GM03348 (cell line): Measurements from ENCODE around the gene MEX3D.

ENCODE experiments used
- DNase-seq: peaks from one replicate; pipeline ENCODE4 v3.0.0; 2012; ENCODE audit warnings: low spot score

MEX3D gene

DNA sequence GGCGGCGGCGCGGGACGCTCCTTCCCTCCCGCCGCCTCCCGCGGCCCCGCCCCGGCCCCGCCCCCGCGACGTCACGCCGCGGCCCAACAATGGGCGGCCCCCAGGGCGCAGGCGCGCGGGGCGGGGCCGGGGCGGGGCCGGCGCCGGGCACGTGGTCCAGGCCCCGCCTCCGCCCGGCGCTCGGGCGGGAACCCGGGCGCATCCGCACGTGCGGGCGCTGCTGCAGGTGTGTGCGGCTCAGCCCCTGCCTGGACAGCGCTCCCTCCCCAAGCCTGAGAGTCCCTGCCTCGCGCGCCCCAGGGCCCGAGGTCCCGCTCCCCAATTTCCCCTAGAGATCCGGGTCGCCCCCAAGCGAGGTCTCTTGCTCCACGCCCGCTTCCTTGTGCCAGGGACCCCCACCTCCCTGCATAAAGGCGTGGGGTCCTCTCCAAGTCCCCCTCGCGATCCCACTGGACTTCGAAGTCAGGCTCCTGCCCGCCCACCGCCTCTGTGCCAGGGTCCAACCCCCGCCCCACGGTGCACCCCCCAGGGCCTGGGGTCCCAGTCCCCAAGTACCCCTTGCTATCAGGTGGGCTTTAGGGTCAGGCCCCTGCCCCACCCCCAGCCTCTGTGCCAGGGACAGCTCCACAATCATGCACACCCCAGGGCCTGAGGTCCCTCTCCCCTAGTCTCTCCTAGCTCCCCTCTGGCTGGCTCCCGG is at the start of gene MEX3D:
Gene MEX3D, minus strand, starts transcription at position 6 of the 700 bp plus-strand sequence. CDS start 267 bp downstream, outside the sequence.
- DNase-seq: peak; percentile 99

DNA sequence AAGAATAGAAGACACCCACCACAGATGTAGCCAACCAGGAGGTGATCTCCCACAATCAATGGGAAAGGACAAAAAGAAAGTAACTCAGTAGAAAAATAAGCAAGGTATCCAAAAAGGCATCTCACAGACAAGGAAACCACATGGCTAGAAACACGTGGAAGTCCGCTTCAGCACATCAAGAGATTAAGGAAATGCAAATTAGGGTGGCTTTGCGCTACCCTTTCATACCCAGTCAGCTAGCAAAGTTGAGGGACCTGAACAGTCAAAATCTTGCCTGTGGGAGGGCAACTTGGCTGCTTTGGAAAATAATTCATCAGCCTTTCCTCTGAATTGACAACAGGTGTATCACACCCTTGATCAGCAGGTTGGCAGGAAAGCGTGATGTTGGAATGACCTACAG is 48.8 kb upstream of the MEX3D start:
- DNase-seq: no peak

DNA sequence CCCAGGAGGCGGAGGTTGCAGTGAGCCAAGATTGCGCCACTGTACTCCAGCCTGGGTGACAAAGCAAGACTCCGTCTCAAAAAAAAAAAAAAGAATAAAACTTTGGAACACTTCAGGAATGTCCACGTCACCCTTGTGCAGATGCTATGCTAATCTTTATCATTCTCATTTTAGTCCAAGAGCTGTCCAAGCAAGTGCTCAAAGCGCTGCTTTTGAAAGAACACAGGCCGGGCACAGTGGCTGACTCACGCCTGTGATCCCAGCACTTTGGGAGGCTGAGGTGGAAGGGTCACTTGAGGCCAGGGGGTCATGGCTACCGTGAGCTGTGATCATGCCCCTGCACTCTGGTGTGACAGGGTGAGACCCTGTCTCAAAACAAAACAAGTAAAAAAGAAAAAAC is 48.3 kb upstream of the MEX3D start:
- peak; percentile 43 for DNase-seq

DNA sequence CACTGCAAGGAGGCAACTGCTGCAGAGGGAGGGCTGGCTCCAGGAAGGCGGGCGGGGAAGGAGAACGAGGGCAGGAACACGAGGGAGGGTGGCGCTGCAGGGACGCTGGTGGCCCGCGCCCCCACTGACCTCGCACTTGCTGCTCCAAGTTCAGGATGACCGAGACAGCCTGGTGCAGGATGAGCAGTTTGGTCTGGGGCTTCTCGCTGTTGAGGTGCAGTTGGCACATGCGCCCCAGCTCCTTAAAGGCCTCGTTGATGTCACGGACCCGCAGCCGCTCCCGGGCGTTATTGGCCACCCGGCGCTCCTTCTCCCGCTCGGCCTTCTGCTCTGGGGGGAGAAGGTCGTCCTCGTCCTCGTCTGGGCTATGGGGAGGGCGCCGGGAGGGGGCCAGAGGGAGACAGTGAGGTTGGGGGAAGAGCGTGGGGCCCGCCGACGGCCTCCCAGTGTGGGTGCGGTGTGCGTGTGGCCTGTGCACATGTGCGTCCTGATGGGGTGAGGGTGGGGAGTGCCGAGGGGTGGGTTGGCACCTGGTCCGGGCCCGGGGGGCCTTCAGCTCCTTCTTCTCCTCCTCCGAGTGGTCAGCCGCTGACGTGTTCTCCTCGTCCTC is 47.1 kb upstream of the MEX3D start:
- no peak for DNase-seq

DNA sequence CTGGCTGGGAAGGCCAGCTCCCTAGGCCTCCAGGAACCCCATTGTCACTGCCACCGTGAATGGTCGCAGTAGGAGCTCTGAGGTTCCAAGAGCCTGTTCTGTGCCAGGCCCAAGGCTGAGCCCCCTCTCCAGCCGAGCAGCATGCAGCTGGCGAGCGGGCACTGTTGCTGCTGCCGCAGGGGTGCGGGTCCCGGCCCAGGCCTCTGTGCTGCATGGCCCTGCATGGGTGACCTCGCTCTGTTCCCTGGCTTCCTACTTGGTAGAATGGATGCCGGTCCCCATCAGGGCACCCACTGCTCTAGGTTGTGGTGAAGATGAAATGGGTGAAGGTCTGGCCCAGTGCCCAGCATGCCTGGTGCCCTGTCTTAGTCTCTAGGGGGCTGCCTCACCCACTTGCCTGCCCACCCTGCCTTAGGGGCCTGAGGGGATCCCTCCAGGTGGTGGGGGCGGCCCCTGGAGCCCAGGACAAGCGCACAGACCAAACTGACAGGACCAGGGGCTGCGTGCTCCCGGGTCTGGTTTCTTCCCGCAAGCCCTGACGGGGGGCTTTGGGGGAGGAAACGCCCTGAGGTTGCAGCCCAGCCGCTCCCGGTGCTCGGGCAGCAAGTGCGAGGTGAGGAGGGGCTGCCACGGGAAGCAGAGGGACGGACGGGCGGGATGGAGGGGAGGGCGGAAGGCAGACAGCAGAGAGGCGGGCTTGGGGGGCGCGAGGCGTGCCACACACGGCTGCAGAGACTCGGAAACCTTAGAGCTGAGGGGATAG is 45.9 kb upstream of the MEX3D start:
- DNase-seq: no peak

DNA sequence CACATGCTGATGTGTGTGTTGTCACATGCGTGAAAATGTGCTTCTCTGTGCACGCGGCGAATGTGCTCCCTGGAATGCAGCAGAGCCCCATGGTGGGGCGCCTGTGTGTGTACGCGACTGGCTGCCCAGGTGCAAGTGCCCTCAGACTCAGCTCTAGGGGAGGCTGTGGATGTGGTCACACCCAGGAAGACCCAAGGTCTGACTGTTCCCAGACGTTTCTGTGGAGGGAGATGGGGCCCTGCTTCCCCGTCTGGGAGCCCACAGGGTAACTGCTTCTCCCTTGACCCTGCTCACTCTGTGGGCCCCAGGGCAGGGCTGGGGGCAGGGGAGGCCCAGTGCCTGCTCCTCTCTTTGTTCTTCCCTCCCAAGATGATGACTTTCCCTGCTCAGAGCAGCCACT is 45.0 kb upstream of the MEX3D start:
- DNase-seq: no peak

DNA sequence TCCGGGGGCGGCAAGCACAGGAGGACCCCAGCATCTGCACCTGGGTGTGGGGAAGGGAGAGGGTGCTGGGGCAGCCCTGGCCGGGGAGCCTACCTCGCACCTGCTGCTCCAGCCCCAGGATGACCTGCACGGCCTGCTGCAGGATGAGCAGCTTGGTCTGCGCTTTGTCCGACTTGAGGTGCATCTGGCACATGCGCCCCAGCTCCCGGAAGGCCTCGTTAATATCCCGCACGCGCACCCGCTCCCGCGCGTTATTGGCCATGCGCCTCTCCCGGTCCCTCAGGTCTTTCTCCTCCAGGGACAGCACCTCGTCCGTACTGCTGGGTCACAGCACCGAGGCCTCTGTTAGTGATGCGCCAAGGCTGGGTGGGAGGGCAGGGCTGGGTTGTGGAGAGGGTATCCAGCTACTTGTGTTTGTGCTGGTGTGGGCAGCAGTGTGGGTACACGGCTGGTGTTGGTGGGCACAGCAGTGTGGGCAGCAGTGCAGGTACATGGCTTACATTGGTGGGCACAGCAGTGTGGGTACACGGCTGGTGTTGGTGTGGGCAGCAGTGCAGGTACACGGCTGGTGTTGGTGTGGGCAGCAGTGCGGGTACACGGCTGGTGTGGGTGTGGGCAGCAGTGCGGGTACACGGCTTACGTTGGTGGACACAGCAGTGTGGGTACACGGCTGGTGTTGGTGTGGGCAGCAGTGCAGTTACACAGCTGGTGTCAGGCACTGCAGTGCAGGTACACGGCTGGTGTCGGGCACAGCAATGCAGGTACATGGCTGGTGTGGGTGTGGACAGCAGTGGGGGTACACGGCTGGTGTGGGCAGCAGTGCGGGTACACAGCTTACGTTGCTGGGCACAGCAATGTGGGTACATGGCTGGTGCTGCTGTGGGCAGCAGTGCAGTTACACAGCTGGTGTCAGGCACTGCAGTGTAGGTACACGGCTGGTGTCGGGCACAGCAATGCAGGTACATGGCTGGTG is 44.3 kb upstream of the MEX3D start:
- no peak for DNase-seq

DNA sequence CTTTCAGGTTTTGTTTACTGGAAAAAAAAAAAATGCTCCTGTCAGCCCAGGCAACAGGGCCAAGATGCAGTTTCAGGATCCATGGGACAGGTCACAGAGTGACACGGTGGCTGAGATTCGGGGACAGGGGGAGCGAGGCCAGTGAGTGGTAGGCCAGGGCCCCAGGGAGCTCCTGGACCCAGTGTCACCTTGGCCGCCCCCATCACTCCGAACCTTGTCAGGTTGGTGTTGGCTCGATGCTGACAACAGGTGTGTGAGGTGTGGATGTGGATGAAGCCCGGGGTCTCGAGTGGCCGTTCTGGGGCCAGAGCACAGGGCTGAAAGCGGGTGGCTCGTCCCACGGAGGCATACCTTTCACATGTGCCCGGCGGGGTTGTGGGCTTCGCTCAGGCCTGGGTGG is 43.2 kb upstream of the MEX3D start:
- DNase-seq: no peak

DNA sequence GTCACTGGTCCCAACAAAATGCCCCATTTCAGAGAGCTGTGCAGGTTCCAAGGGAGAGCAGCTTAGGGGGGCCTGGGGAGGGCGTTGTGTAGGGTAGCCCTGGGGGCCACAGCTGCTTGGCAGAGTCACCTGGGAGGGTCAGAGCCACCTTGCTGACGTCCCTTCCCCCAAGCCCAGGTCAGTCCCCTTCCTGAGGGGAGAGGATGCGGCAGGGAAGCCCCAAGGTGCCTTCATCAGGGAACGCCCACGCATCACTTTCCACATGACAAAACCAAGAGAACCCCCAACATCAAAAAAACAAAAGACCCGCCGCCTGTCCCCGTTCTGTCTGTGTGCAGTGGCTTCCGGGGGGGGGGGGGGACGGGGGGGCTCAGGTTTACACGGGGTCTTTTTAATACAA is 42.5 kb upstream of the MEX3D start:
- DNase-seq: no peak

DNA sequence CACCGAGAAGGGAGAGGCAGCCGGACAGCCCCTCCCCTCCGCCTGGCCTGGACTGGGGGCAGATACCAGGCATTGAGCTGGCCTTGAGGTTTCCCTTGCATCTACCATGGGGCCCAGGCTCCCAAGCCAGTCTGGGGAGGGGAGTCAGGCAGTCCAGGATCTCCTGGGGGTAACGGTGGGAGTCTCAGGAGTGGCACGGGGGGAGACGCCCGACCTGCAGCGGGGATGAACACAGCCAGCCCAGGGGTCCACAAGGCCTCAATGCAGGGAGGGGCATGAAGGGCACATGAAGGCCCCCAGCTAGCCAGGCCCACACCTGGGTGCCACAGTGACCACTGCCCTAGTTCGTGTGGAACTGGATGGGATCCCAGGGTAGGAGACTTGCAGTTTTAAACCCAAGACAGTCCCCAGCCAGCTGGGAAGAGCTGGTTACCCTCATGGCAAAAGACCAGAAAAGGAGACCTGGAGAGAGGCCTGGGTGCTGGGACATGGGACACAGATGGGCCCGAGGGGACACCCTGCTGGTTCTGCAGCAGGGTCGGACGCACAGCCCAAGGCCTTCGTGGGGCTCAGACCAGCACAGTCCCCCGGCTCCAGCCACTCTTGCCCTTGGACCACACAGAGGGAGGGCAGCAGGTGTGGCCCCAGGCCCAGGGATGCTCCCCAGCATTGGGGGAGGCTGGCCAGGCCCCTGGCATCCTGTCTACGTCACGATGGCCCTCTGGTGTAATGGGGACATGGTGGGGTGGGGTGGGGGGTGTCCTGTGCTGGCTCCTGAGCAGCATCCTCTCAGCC is 41.8 kb upstream of the MEX3D start:
- no peak for DNase-seq

DNA sequence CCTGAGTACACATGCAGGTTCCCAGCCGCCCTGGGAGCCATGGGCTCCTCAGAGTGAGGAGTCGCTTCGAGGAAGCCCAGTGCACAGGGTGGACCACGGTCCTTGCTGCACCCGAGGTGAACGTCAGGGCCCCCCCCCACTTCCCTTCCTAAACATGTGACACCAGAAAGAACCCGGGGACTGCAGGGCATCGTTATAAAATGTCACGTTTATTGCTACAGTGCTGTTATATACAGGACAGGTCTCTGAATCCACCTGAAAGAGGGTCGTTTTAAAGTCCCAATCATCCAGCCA is 40.9 kb upstream of the MEX3D start:
- DNase-seq: no peak

DNA sequence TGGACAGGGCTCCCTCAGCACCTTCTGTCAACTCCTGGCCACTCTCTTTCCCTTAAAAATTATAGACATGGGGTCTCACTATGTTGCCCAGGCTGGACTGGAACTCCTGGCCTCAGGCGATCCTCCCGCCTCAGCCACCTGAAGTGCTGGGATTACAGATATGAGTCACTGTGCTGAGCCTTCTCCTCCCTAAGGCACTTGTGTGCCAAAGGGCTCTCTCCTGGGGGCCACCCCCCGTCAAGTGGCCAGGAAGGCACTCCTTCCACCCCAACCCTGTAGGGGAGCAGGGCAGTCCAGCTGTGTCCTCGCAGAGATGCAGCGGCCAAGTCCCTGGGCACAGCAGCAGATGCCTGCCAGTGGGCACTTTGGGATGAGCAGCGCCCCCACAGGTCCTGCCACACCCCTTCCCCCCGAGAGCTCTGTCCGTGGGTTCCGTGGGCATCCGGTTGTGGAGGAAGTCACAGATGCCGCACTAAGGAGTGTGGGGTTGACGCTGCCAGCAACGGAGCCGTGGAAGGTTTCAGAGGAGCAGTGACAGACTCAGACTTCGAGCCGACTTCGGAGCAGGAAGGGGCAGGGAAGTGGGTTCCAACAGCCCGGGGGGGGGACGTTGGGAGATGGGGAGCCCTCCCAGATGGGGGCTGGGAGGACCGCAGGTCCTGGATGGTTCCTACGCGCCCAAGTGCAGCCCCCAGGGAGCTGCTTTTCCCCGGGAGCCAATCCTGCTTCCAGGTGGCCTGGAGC is 40.4 kb upstream of the MEX3D start:
- DNase-seq: no peak

DNA sequence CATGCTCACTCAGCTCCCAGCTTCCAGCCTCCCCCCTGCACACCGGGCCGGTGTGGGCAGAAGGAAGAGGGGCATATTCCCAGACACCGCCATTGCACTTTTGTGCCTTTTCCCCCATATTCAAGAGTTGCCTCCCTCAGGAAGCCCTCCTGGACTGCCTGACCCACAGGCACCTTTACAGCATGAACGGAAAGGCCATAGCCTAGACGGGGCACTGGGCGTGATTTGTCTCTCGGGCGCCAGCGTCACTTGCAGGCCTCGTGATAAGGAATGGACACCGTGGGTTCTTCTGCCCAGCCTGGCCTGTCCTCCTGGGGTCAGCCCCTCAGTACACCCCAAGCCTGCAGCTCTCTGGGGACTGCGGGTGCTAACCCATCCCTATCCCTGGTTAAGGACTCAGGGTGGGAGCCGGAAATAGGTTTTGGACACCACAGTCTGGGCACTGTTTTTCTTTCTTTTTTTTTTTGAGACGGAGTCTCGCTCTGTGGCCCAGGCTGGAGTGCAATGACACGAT is 38.1 kb upstream of the MEX3D start:
- DNase-seq: no peak

DNA sequence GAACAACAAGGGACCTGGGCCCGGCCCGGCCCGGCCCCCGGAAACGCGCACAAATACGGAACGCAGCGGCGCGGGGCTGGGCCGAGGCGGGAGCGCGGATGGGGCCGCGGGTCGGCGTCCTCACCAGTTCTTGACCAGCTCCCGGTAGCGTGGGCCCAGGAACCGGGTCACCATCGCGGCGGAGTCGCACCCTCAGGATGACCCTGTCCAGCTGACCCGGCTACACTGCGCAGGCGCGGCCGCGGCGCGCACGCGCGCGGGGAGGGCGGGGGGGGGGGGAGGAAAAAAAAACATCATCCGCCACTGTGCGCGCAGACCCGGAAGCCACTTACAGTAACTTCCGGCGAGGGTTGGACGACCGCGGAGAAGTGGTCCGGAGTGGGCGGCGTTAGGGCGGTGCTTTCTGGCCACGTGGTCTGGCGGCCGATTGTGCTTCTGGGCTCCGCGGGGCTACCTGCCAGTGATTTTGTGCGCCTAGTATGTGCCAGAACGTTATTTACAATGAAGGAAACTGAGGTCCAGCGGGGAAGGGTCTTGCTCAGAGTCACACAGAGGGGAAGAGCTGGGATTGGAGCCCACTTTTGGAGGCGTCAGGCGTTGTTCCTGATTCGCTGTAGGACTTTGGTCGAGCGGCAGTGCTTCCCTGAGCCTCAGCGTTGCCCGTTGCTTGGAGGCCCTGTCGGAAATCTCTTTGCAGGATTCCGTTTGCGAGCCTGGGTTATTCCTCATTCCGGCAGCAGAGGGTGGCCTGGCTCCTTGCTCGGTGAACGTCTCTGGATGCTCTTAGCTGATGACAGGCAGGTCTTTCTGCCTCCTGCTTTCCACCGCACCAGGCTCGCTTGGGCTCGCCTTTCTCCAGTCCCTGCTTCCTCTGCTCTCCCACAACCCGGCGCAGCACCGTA is 37.4 kb upstream of the MEX3D start, which contains the start of gene UQCR11:
Gene UQCR11, minus strand, starts transcription at position 227 of the 902 bp plus-strand sequence. Its CDS starts 53 bp downstream, at position 174.
- peak; percentile 99 for DNase-seq

DNA sequence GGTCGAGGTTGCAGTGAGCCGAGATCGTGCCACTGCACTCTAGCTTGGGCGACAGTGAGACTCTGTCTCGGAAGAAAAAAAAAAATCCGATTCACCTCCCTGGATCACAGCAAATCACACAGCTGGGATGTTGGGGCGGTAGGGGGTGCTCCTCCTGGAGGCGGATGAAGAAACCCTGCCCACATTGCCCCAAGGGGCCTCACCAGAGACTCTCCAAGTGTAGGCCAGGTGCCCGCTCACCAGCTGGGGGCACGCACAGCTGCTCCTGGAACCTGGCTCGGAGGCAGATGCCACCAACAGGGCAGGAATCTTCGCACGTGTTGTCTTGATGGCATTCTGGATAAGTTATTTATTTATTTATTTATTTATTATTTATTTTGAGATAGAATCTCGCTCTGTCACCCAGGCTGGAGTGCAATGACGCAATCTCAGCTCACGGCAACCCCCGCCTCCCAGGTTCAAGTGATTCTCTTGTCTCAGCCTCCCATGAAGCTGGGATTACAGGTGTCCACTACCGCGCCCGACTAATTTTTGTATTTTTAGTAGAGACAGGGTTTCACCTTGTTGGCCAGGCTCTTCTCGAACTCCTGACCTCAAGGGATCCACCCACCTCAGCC is 34.1 kb upstream of the MEX3D start:
- no peak for DNase-seq

DNA sequence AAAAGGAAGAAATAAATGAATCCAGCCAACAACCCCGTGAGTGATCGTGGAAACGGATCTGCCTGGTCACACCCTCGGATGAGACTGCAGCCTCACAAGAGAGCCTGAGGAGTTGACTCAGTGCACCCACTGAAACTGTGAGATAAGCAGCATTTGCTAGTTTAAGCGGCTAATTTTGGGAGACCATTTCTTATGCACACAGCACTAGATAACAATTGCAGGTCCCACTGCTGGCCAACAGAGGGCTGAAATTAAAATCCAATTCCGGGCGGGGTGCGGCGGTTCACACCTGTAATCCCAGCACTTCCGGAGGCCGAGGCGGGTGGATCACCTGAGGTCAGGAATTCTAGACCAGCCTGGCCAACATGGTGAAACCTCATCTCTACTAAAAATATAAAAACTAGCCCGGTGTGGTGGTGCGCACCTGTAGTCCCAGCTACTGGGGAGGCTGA is 33.5 kb upstream of the MEX3D start:
- DNase-seq: no peak

DNA sequence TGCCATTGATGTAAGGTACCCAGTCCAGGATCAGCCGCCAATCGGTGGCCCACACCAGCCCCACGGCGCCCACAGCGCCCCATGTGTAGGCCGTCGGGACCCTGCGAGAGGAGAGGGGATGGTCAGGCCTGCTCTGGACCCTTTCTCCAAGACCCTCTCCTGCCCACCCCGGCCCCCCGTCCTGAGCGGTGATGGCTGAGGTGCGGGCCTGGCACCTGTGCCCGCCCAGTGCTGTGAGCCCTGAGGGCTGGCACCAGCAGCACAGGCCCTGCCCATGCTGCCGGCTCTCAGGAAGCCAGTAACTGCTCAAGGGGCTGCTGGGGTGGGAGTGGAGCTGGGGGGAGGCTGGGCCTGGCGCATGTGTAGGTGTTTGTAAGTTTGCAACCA is 31.3 kb upstream of the MEX3D start:
- DNase-seq: no peak

DNA sequence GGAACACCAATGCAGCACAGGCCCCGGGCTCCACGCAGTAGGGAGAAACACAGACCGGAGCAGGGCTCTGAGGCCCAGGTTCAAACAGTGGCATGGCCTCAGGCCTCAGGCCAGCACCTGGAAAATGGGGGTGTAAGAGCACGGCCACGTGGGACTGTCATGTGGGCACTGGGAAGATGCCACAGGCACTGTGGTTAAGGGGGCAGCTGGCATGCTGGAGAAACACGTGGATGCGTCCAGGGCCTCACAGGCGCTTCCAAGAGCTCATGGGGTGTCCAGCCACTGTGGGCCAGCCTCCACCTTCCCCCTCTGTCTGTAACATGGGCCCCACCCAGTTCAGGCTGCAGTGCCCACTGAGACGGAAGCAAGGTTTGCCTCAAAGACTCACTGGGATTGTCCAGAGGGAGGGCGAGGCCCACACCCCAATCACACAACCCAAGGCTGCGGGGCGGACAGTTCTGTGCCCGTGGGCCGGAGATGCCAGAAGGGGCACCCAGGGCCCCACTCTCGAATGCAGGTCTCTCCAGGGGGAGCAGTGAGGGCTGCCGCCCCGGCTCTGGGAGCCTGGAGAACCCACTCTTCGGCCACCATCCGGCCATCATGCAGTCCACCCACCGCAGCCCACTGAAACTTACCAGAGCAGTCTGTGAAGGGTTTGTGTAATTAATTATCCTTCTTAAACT is 30.8 kb upstream of the MEX3D start:
- DNase-seq: no peak

DNA sequence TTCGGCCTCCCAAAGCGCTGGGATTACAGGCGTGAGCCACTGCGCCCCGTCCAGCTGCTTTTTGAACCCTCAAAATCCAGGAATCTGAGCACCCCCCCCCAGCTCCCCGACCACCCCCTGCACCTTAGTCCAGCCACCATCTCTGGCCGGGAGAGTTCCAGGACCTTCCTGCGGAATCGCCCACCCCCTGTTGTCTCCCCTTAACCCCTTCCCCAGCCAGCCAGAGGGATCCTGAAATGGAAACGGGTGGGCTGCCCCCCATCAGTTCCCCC is 25.3 kb upstream of the MEX3D start:
- no peak for DNase-seq
